H9 (cell line): ENCODE measurements around the gene TNIP3. TPM values are rescaled to one million over a fixed set of nuclear protein-coding genes. Genes with fewer than 3 reads are reported as not detected.

Experiments used
- DNase-seq: peaks from one replicate; pipeline ENCODE4 v3.0.0-alpha.2; 2017
- H2AFZ ChIP-seq: one replicate; pipeline ENCODE4 v1.6.1; 2013; ENCODE audit warnings: mild to moderate bottlenecking, low read length, control low read depth, moderate library complexity
- H2AK5ac ChIP-seq: 2 replicates; pipeline ENCODE4 v1.6.1; 2013; ENCODE audit warnings: low read length, control low read depth, mixed read lengths; ENCODE audit not compliant: insufficient read length
- H2BK120ac ChIP-seq: one replicate; pipeline ENCODE4 v1.6.1; 2013; ENCODE audit warnings: low read depth, mild to moderate bottlenecking, low read length, control low read depth, inconsistent platforms; ENCODE audit not compliant: poor library complexity, severe bottlenecking
- H2BK12ac ChIP-seq: 2 replicates; pipeline ENCODE4 v1.6.1; 2013; ENCODE audit warnings: low read length, control low read depth, mixed read lengths, low read depth; ENCODE audit not compliant: insufficient read length
- H2BK15ac ChIP-seq: 2 replicates; pipeline ENCODE4 v1.6.1; 2013; ENCODE audit warnings: low read depth, low read length, control low read depth
- H2BK20ac ChIP-seq: one replicate; pipeline ENCODE4 v1.6.1; 2013; ENCODE audit warnings: low read depth, mild to moderate bottlenecking, low read length, control low read depth, inconsistent platforms; ENCODE audit not compliant: poor library complexity, severe bottlenecking
- H2BK5ac ChIP-seq: 2 replicates; pipeline ENCODE4 v1.6.1; 2013; ENCODE audit warnings: low read length, control low read depth, mixed read lengths; ENCODE audit not compliant: insufficient read length
- H3K14ac ChIP-seq: 2 replicates; pipeline ENCODE4 v1.6.1; 2013; ENCODE audit warnings: low read length, control low read depth; ENCODE audit not compliant: insufficient read depth
- H3K18ac ChIP-seq: 2 replicates; pipeline ENCODE4 v1.6.1; 2013; ENCODE audit warnings: low read depth, mild to moderate bottlenecking, mixed read lengths, low read length, control low read depth; ENCODE audit not compliant: insufficient read length
- H3K23ac ChIP-seq: 2 replicates; pipeline ENCODE4 v1.6.1; 2013; ENCODE audit warnings: low read length, control low read depth, mixed read lengths, low read depth; ENCODE audit not compliant: insufficient read length
- H3K23me2 ChIP-seq: 2 replicates; pipeline ENCODE4 v1.6.1; 2013; ENCODE audit warnings: low read depth, mild to moderate bottlenecking, mixed read lengths, low read length, control low read depth; ENCODE audit not compliant: insufficient read length, poor library complexity, severe bottlenecking
- H3K27ac ChIP-seq: 2 replicates; pipeline ENCODE4 v1.5.1; 2013; ENCODE audit warnings: low read length, control low read depth, mixed read lengths, low read depth; ENCODE audit not compliant: insufficient read length
- H3K27me3 ChIP-seq: 2 replicates; pipeline ENCODE4 v1.6.1; 2013; ENCODE audit warnings: low read length, control low read depth, inconsistent platforms; ENCODE audit not compliant: insufficient read depth
- H3K4ac ChIP-seq: 2 replicates; pipeline ENCODE4 v1.6.1; 2013; ENCODE audit warnings: low read depth, mild to moderate bottlenecking, control low read depth, inconsistent platforms, low read length, moderate library complexity
- H3K4me1 ChIP-seq: 2 replicates; pipeline ENCODE4 v1.6.1; 2013; ENCODE audit warnings: low read length, control low read depth, inconsistent platforms; ENCODE audit not compliant: insufficient read depth
- H3K4me2 ChIP-seq: 2 replicates; pipeline ENCODE4 v1.6.1; 2013; ENCODE audit warnings: low read length, control low read depth, mixed read lengths; ENCODE audit not compliant: insufficient read length, insufficient read depth
- H3K56ac ChIP-seq: 2 replicates; pipeline ENCODE4 v1.6.1; 2013; ENCODE audit warnings: low read depth, mild to moderate bottlenecking, mixed read lengths, low read length, control low read depth; ENCODE audit not compliant: insufficient read length
- H3K79me1 ChIP-seq: 2 replicates; pipeline ENCODE4 v1.6.1; 2013; ENCODE audit warnings: low read depth, mild to moderate bottlenecking, moderate library complexity, low read length, control low read depth, inconsistent platforms; ENCODE audit not compliant: insufficient read depth, poor library complexity, severe bottlenecking
- H3K79me2 ChIP-seq: 2 replicates; pipeline ENCODE4 v1.6.1; 2013; ENCODE audit warnings: low read length, control low read depth, inconsistent platforms; ENCODE audit not compliant: insufficient read depth
- H3K9ac ChIP-seq: 2 replicates; pipeline ENCODE4 v1.6.1; 2013; ENCODE audit warnings: low read length, control low read depth, mixed read lengths; ENCODE audit not compliant: insufficient read length; ENCODE audit errors: extremely low read depth
- H3K9me3 ChIP-seq: one replicate; pipeline ENCODE4 v1.6.1; 2013; ENCODE audit warnings: low read depth, low read length, inconsistent platforms; ENCODE audit not compliant: control insufficient read depth
- H3T11ph ChIP-seq: one replicate; pipeline ENCODE4 v1.6.1; 2013; ENCODE audit warnings: mild to moderate bottlenecking, low read length, control low read depth, inconsistent platforms
- H4K20me1 ChIP-seq: one replicate; pipeline ENCODE4 v1.6.1; 2013; ENCODE audit not compliant: control insufficient read depth, insufficient read length, insufficient read depth
- H4K5ac ChIP-seq: 2 replicates; pipeline ENCODE4 v1.6.1; 2013; ENCODE audit warnings: low read depth, mild to moderate bottlenecking, mixed read lengths, low read length, control low read depth; ENCODE audit not compliant: insufficient read length
- H4K8ac ChIP-seq: replicated peaks from 2 replicates; pipeline ENCODE4 v1.6.1; 2013; ENCODE audit warnings: low read length, control low read depth, mixed read lengths, low read depth; ENCODE audit not compliant: insufficient read length
- H4K91ac ChIP-seq: 2 replicates; pipeline ENCODE4 v1.6.1; 2013; ENCODE audit warnings: low read depth, mild to moderate bottlenecking, moderate library complexity, mixed read lengths, low read length, control low read depth; ENCODE audit not compliant: insufficient read length
- H3K27ac Mint-ChIP-seq, 3 experiments: 2 replicates in 2 of 3; 3 replicates in 1 of 3; pipeline ENCODE4 v1.8.0; 2020 to 2021; ENCODE audit warnings: mixed read lengths in 3 of 3, mild to moderate bottlenecking in 1 of 3, moderate library complexity in 1 of 3
- H3K27me3 Mint-ChIP-seq: 2 replicates; pipeline ENCODE4 v1.8.0; 2021; ENCODE audit warnings: low read depth, mild to moderate bottlenecking, moderate library complexity, mixed read lengths
- H3K36me3 Mint-ChIP-seq, 3 experiments: 2 replicates in 2 of 3; 3 replicates in 1 of 3; pipeline ENCODE4 v1.8.0; 2020 to 2021; ENCODE audit warnings: low read depth in 3 of 3, mixed read lengths in 3 of 3; ENCODE audit not compliant: insufficient read depth in 1 of 3
- H3K4me1 Mint-ChIP-seq, 2 experiments: 2 replicates each; pipeline ENCODE4 v1.8.0; 2020; ENCODE audit warnings: mixed read lengths in 2 of 2
- H3K4me3 Mint-ChIP-seq, 2 experiments: 2 replicates in 1 of 2; 3 replicates in 1 of 2; pipeline ENCODE4 v1.8.0; 2020 to 2021; ENCODE audit warnings: mild to moderate bottlenecking in 2 of 2, mixed read lengths in 2 of 2, moderate library complexity in 1 of 2
- H3K9me3 Mint-ChIP-seq, 2 experiments: 2 replicates in 1 of 2; 3 replicates in 1 of 2; pipeline ENCODE4 v1.8.0; 2020; ENCODE audit warnings: mild to moderate bottlenecking in 2 of 2, mixed read lengths in 2 of 2, moderate library complexity in 1 of 2
- CTCF ChIP-seq: fragments of 200-600 bp; sonication (generic); conservative IDR thresholded peaks from 3 replicates; pipeline ENCODE4 v1.8.0; 2021; ENCODE audit warnings: antibody characterized with exemption, mild to moderate bottlenecking
- total RNA-seq: library from RNA; stranded (reverse); gene quantifications from 2 replicates; pipeline ENCODE4 v1.2.1, GENCODE V29; 2021

The TNIP3 gene
- total RNA-seq, 1 experiment from 2014 or later: not detected

GRCh38 chr4:121093261-121093660, 70.9 kb downstream of the TNIP3 start:
- Mint-ChIP-seq H3K9me3 (no peaks in the 10 kb centered on the region), H3K27ac (no peak overlapping the region), H3K4me3 (no peak overlapping the region), H3K27me3 (no peaks in the 10 kb centered on the region), H3K36me3 (no peaks in the 10 kb centered on the region), H3K4me1 (no peaks in the 10 kb centered on the region)
- H3K4ac ChIP-seq: no peak overlapping the region
- no peak for DNase-seq
- no peaks in the 10 kb centered on the region for H4K20me1 ChIP-seq
- no peak overlapping the region for H2BK12ac ChIP-seq
- no peak overlapping the region for H4K8ac ChIP-seq
- H3K27ac ChIP-seq: no peak overlapping the region
- no peak overlapping the region for H2BK5ac ChIP-seq
- no peak overlapping the region for H3K9ac ChIP-seq
- no peak overlapping the region for H3T11ph ChIP-seq
- H4K91ac ChIP-seq: no peak overlapping the region
- H2AK5ac ChIP-seq: no peak overlapping the region
- no peak overlapping the region for H2AFZ ChIP-seq
- no peak overlapping the region for H3K18ac ChIP-seq
- no peak overlapping the region for H3K56ac ChIP-seq
- H3K14ac ChIP-seq: no peak overlapping the region
- no peak overlapping the region for H2BK120ac ChIP-seq
- no peak overlapping the region for H2BK20ac ChIP-seq
- no peak overlapping the region for H3K23ac ChIP-seq
- no peak for TF ChIP-seq CTCF
- H3K79me2 ChIP-seq: no peaks in the 10 kb centered on the region
- no peak overlapping the region for H2BK15ac ChIP-seq
- H3K4me2 ChIP-seq: no peak overlapping the region
- no peaks in the 10 kb centered on the region for H3K27me3 ChIP-seq
- H3K9me3 ChIP-seq: no peaks in the 10 kb centered on the region
- no peak overlapping the region for H4K5ac ChIP-seq
- no peaks in the 10 kb centered on the region for H3K23me2 ChIP-seq
- H3K79me1 ChIP-seq: no peaks in the 10 kb centered on the region
- no peaks in the 10 kb centered on the region for H3K4me1 ChIP-seq
